Lower leg skin (tissue), 4 donors: Measurements from ENCODE around the gene LDLR. TPM values are rescaled to one million over a fixed set of nuclear protein-coding genes. Genes with fewer than 3 reads are reported as not detected.

Experiments
- DNase-seq, 2 donors: peaks; one replicate each; pipeline ENCODE4 v3.0.0-alpha.2; 2019; ENCODE audit warnings: low spot score in 2 of 2
- H3K4me3 ChIP-seq: fragments of 200-600 bp; sonication (generic); 2 replicates; pipeline ENCODE4 v1.5.1; 2017; ENCODE audit warnings: mild to moderate bottlenecking, low read depth; ENCODE audit not compliant: poor library complexity, severe bottlenecking
- POLR2A ChIP-seq, 2 donors: fragments of 450-650 bp; IDR thresholded peaks; one replicate each; pipeline ENCODE4 v1.6.1; 2016 to 2017; ENCODE audit warnings: antibody characterized with exemption in 2 of 2, mild to moderate bottlenecking in 1 of 2, moderate library complexity in 1 of 2
- whole genome bisulfite sequencing, 2 donors: methylation state at CpG; one replicate each; pipeline ENCODE4 v1.1.5; 2018; 5-methylcytosine and 5-hydroxymethylcytosine counted together
- intact Hi-C: fragments of 100-400 bp; cut with DNase I; formaldehyde crosslinking; loops from one replicate; pipeline ENCODE4 v1.15.0; 2023; ENCODE audit warnings: low total_unique reads
- total RNA-seq, 4 donors: library from RNA; depleted of rRNA; stranded (reverse); fragments of >200 nt; gene quantifications; one replicate each; pipeline ENCODE4 v1.1.0, GENCODE V29; 2016
- TF ChIP-seq, protein P1 (sequence below), 3 donors: fragments of 450-650 bp; IDR thresholded peaks; one replicate each; pipeline ENCODE4 v1.5.1; 2016; ENCODE audit warnings: antibody characterized with exemption in 3 of 3, mild to moderate bottlenecking in 3 of 3, moderate library complexity in 2 of 3

Gene LDLR
- total RNA-seq, 4 donors from 2014 or later = 48.7 to 62.8 (median 58.7) TPM

DNA sequence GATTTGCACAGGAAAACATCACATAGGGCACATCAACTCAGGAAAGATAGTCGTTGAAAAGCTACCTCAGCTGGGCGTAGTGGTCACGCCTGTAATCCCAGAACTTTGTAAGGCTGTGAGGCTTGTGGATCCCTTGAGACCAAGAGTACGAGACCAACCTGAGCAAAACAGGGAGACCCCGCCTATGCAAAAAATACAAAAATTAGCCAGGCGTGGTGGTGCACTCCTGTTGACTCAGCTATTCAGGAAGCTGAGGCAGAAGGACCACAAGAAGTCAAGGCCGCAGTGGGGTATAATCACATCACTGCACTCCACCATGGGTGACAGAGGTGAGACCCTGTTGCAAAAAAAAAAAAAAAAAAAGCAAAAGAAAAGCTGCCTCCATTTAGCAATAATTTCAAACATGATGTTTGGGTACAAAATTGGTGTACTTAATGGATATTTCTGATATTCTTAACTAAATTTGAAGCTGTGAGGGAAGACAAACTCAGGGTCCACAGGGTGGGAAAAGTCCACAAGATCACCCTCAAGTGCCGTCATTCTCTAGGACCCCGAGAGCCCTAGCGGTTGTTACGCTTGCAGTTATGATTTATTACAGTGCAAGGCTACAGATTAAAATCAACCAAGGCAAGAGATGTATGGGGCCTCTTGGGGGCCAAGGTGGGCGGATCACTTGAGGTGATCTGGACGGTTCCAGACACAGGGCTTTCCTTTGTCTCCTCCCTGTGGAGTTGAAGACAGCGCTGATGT lies 42.5 kb upstream of the LDLR start:
- 93 to 94% methylated on average over 14 of the region's 14 CpGs for WGBS, 2 donors
- H3K4me3 ChIP-seq = no peak overlapping the region
- no peak for TF ChIP-seq POLR2A (IDR thresholded peaks at IDR 0.05)
- TF ChIP-seq, protein P1, sequence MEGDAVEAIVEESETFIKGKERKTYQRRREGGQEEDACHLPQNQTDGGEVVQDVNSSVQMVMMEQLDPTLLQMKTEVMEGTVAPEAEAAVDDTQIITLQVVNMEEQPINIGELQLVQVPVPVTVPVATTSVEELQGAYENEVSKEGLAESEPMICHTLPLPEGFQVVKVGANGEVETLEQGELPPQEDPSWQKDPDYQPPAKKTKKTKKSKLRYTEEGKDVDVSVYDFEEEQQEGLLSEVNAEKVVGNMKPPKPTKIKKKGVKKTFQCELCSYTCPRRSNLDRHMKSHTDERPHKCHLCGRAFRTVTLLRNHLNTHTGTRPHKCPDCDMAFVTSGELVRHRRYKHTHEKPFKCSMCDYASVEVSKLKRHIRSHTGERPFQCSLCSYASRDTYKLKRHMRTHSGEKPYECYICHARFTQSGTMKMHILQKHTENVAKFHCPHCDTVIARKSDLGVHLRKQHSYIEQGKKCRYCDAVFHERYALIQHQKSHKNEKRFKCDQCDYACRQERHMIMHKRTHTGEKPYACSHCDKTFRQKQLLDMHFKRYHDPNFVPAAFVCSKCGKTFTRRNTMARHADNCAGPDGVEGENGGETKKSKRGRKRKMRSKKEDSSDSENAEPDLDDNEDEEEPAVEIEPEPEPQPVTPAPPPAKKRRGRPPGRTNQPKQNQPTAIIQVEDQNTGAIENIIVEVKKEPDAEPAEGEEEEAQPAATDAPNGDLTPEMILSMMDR (IDR thresholded peaks at IDR 0.05) = no peak
- no peak for DNase-seq
- intact Hi-C loops = no loop called here

DNA sequence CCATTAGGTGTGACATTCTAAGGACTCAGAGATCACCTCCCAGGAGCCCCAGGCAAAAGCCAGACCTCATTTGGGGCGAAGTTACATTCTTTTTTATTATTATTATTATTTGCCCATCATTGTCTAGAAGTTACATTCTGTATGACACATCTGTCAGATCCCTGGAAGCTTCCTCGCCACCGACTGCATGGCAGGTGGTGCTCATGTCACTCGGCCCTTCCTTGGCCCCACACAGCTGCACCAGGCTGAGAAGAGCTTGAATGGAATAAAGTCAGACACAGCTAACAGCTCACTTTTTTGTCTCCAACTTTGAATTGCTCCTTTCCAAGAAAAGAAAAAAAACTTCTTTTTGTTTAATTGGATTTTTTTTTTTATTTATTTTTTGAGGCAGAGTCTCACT lies 41.4 kb upstream of the LDLR start:
- 85 to 88% methylated on average over 4 of the region's 4 CpGs for WGBS, 2 donors
- H3K4me3 ChIP-seq = no peak overlapping the region
- DNase-seq = no peak
- intact Hi-C loops = no loop called here
- TF ChIP-seq POLR2A (IDR thresholded peaks at IDR 0.05) = no peak
- TF ChIP-seq, protein P1 (IDR thresholded peaks at IDR 0.05) = no peak

DNA sequence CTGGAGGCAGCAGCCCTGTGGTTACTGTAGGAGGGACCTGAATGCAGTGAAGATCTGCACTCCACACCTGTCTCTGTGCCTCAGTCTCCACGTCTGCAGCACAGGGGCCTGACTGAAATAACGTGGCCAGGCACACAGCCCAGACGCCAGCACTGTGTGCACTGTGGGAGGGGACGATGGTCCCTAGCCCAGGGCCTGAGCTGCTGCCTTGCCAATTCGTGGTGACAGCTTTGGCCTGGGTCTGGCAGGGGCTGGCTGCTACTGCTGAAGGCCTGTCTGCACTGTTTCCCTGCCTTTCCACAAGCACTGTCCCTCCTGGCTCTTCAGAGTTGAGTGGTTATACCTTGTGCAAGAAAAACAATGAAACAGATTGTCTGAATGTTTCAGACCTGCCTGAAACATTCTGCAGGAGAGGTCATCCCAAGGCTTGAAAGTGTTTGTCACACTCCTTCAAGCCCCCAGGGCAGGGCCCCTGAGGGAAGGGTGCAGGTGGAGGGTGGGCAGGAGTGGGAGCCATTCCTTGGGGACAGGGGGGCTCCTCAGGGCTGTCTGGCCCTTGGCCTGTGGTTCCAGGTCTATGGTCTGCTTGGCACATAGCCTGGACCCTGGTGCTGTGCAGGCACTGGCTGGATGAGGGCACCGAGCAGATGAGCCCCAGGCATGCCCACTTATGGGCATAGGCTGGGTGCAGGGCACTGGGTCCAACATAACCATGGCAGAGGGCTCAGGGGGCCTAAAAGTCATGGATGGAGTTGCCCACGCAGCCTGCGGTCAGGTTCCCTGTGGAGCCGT lies 38.7 kb upstream of the LDLR start:
- H3K4me3 ChIP-seq = no peak overlapping the region
- TF ChIP-seq POLR2A (IDR thresholded peaks at IDR 0.05) = no peak
- TF ChIP-seq, protein P1 (IDR thresholded peaks at IDR 0.05) = no peak
- intact Hi-C loops = no loop called here
- 68 to 76% methylated on average over 9 of the region's 9 CpGs for WGBS, 2 donors
- no peak for DNase-seq

DNA sequence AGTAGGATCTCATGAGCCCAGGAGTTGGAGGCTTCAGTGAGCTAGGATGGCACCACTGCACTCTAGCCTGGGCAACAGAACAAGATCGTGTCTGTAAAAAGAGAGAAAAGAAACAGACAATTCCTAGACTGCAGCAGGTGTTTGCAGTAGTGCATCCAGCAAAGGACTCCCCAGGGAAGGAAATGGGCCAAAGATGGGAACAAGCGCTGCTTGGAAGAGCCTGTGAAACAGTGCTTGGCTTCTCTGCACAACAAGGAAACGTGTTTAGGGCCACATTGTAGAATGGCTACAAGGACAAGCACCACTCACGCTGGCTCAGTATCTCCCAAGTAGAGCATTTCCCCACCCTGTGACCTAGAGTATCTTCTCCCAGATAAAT lies 35.5 kb upstream of the LDLR start:
- 79 to 85% methylated on average over 4 of the region's 4 CpGs for WGBS, 2 donors
- DNase-seq = no peak
- no peak for TF ChIP-seq POLR2A (IDR thresholded peaks at IDR 0.05)
- TF ChIP-seq, protein P1 (IDR thresholded peaks at IDR 0.05) = no peak
- no peak overlapping the region for H3K4me3 ChIP-seq
- intact Hi-C loops = no loop called here

DNA sequence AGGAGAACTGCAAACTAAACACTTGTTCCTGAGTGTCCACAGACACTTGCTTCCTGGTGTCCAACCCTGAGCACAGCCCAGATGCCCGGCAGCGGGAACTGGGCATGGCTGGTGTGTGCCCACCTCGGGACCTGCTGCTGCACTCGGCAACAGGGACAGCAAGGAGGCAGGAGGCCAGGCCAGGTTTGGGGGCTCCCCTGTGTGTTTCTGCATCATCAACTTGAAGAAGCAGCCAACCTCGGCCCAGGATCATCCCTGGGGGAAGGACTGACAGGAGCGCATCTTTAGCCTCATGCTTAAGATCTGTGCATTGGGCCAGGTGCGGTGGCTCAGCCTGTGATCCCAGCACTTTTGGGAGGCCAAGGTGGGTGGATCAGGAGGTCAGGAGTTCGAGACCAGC lies 35.1 kb upstream of the LDLR start:
- intact Hi-C loops = no loop called here
- WGBS, 2 donors = 88 to 92% methylated on average over 7 to 8 of the region's 8 CpGs
- no peak overlapping the region for H3K4me3 ChIP-seq
- no peak for DNase-seq
- TF ChIP-seq, protein P1 (IDR thresholded peaks at IDR 0.05) = no peak
- no peak for TF ChIP-seq POLR2A (IDR thresholded peaks at IDR 0.05)
